Measurements from ENCODE around the gene INCA1.

INCA1 gene

GRCh38 chr17:4950746-4951204, 46.5 kb downstream of the INCA1 start, which contains the start of gene ENO3:
ENO3 (plus strand) TSS chr17:4951119; CDS start chr17:4951830, 711 bp downstream.
- Mint-ChIP-seq H3K36me3 (ENCODE audit: low read depth) (peaks cover 20% of the 10 kb centered on the region), H3K27me3 (no peaks in the 10 kb centered on the region), H3K9me3 (no peaks in the 10 kb centered on the region), H3K4me1 (ENCODE audit: low read depth) (peaks cover 29% of the 10 kb centered on the region), H3K27ac (peak within 1 kb of the TSS; percentile 96), H3K4me3 (peak within 1 kb of the TSS; percentile 86)

GRCh38 chr17:4950075-4950745, 47.1 kb downstream of the INCA1 start:
- H3K9me3 Mint-ChIP-seq, result no peaks in the 10 kb centered on the region
- peak overlapping the region; percentile 96 for H3K27ac Mint-ChIP-seq
- H3K4me1 Mint-ChIP-seq (ENCODE audit: low read depth), result peaks cover 35% of the 10 kb centered on the region
- no peaks in the 10 kb centered on the region for H3K27me3 Mint-ChIP-seq
- peaks cover 25% of the 10 kb centered on the region for H3K36me3 Mint-ChIP-seq (ENCODE audit: low read depth)
- peak overlapping the region; percentile 86 for H3K4me3 Mint-ChIP-seq

GRCh38 chr17:4949321-4950074, 47.8 kb downstream of the INCA1 start:
- Mint-ChIP-seq H3K9me3 (no peaks in the 10 kb centered on the region), H3K27ac (peak overlapping the region; percentile 81), H3K27me3 (no peaks in the 10 kb centered on the region), H3K36me3 (ENCODE audit: low read depth) (peaks cover 32% of the 10 kb centered on the region), H3K4me3 (peak overlapping the region; percentile 93), H3K4me1 (ENCODE audit: low read depth) (peaks cover 42% of the 10 kb centered on the region)

- Mint-ChIP-seq H3K27ac (peak overlapping the region; percentile 99), H3K9me3 (no peaks in the 10 kb centered on the region), H3K36me3 (ENCODE audit: low read depth) (peaks cover 38% of the 10 kb centered on the region), H3K4me1 (ENCODE audit: low read depth) (peaks cover 47% of the 10 kb centered on the region), H3K4me3 (peak overlapping the region; percentile 93), H3K27me3 (no peaks in the 10 kb centered on the region)
These were observed 48.4 kb downstream of the INCA1 start for GRCh38 chr17:4948931-4949320.

- Mint-ChIP-seq H3K27ac (peak within 1 kb of the TSS; percentile 99), H3K9me3 (no peaks in the 10 kb centered on the region), H3K4me1 (ENCODE audit: low read depth) (peaks cover 52% of the 10 kb centered on the region), H3K36me3 (ENCODE audit: low read depth) (peaks cover 41% of the 10 kb centered on the region), H3K4me3 (peak within 1 kb of the TSS; percentile 93), H3K27me3 (no peaks in the 10 kb centered on the region)
These were observed 49.0 kb downstream of the INCA1 start, which contains the start of gene PFN1 for GRCh38 chr17:4948166-4948930. PFN1 (minus strand) TSS chr17:4948530; CDS start chr17:4948394, 136 bp downstream.

- Mint-ChIP-seq H3K4me1 (ENCODE audit: low read depth) (peaks cover 60% of the 10 kb centered on the region), H3K9me3 (no peaks in the 10 kb centered on the region), H3K27ac (peak overlapping the region; percentile 96), H3K27me3 (no peaks in the 10 kb centered on the region), H3K4me3 (peak overlapping the region; percentile 93), H3K36me3 (ENCODE audit: low read depth) (peaks cover 48% of the 10 kb centered on the region)
These were observed 49.7 kb downstream of the INCA1 start for GRCh38 chr17:4947411-4948165.

GRCh38 chr17:4947010-4947410, 50.3 kb downstream of the INCA1 start:
- peak overlapping the region; percentile 93 for H3K4me3 Mint-ChIP-seq
- H3K36me3 Mint-ChIP-seq (ENCODE audit: low read depth), result peaks cover 54% of the 10 kb centered on the region
- peak overlapping the region; percentile 98 for H3K27ac Mint-ChIP-seq
- H3K4me1 Mint-ChIP-seq (ENCODE audit: low read depth), result peaks cover 65% of the 10 kb centered on the region
- H3K9me3 Mint-ChIP-seq, result no peaks in the 10 kb centered on the region
- H3K27me3 Mint-ChIP-seq, result no peaks in the 10 kb centered on the region

- no peaks in the 10 kb centered on the region for H3K27me3 Mint-ChIP-seq
- peaks cover 59% of the 10 kb centered on the region for H3K36me3 Mint-ChIP-seq (ENCODE audit: low read depth)
- H3K27ac Mint-ChIP-seq, result peak overlapping the region; percentile 98
- H3K4me1 Mint-ChIP-seq (ENCODE audit: low read depth), result peaks cover 67% of the 10 kb centered on the region
- peak overlapping the region; percentile 93 for H3K4me3 Mint-ChIP-seq
- H3K9me3 Mint-ChIP-seq, result no peaks in the 10 kb centered on the region
These were observed 50.9 kb downstream of the INCA1 start for GRCh38 chr17:4946312-4946976.

GRCh38 chr17:4945944-4946280, 51.4 kb downstream of the INCA1 start:
- Mint-ChIP-seq H3K27me3 (no peaks in the 10 kb centered on the region), H3K36me3 (ENCODE audit: low read depth) (peaks cover 64% of the 10 kb centered on the region)

GRCh38 chr17:4945176-4945943, 52.0 kb downstream of the INCA1 start:
- H3K9me3 Mint-ChIP-seq, result no peaks in the 10 kb centered on the region
- no peaks in the 10 kb centered on the region for H3K27me3 Mint-ChIP-seq
- peaks cover 70% of the 10 kb centered on the region for H3K36me3 Mint-ChIP-seq (ENCODE audit: low read depth)
- H3K4me1 Mint-ChIP-seq (ENCODE audit: low read depth), result peaks cover 61% of the 10 kb centered on the region
- H3K4me3 Mint-ChIP-seq, result peak overlapping the region; percentile 93
- H3K27ac Mint-ChIP-seq, result peak overlapping the region; percentile 98

More at GRCh38 chr17:4945944-4946280, 51.4 kb downstream of the INCA1 start:
- Mint-ChIP-seq H3K27ac (peak overlapping the region; percentile 98), H3K9me3 (no peaks in the 10 kb centered on the region), H3K4me3 (peak overlapping the region; percentile 93), H3K4me1 (ENCODE audit: low read depth) (peaks cover 67% of the 10 kb centered on the region)

- Mint-ChIP-seq H3K27me3 (no peaks in the 10 kb centered on the region), H3K27ac (peak overlapping the region; percentile 98), H3K4me3 (peak overlapping the region; percentile 93), H3K9me3 (no peaks in the 10 kb centered on the region), H3K36me3 (ENCODE audit: low read depth) (peaks cover 71% of the 10 kb centered on the region), H3K4me1 (ENCODE audit: low read depth) (peaks cover 58% of the 10 kb centered on the region)
These were observed 52.7 kb downstream of the INCA1 start for GRCh38 chr17:4944554-4945175.

- Mint-ChIP-seq H3K27ac (peak overlapping the region; percentile 98), H3K9me3 (no peaks in the 10 kb centered on the region), H3K4me3 (peak overlapping the region; percentile 93), H3K36me3 (ENCODE audit: low read depth) (peaks cover 71% of the 10 kb centered on the region), H3K27me3 (no peaks in the 10 kb centered on the region), H3K4me1 (ENCODE audit: low read depth) (peaks cover 58% of the 10 kb centered on the region)
These were observed 53.2 kb downstream of the INCA1 start for GRCh38 chr17:4944163-4944553.
